NT2/D1 (cell line): ENCODE measurements around the gene SHISA6.

Source experiments
- SUZ12 ChIP-seq: IDR thresholded peaks from 2 replicates; pipeline ENCODE4 v1.6.1; 2011; ENCODE audit not compliant: insufficient read length, insufficient read depth; ENCODE audit errors: extremely low read depth
- YY1 ChIP-seq: IDR thresholded peaks from 2 replicates; pipeline ENCODE4 v1.6.1; 2011; ENCODE audit not compliant: insufficient read length, insufficient read depth
- ZNF274 ChIP-seq: IDR thresholded peaks from 2 replicates; pipeline ENCODE4 v1.6.1; 2011; ENCODE audit warnings: mild to moderate bottlenecking, low read depth, low read length

- TF ChIP-seq YY1 (no peak), SUZ12 (no peak), ZNF274 (no peak)
Measured at GRCh38 chr17:11388054-11388453, 147.0 kb downstream of the SHISA6 start.
